ENCODE measurements around the gene ALOX5. TPM values are rescaled to one million over a fixed set of nuclear protein-coding genes. Genes with fewer than 3 reads are reported as not detected.

ALOX5 gene
- total RNA-seq, 1 experiment from 2014 or later: 66.5 TPM

DNA sequence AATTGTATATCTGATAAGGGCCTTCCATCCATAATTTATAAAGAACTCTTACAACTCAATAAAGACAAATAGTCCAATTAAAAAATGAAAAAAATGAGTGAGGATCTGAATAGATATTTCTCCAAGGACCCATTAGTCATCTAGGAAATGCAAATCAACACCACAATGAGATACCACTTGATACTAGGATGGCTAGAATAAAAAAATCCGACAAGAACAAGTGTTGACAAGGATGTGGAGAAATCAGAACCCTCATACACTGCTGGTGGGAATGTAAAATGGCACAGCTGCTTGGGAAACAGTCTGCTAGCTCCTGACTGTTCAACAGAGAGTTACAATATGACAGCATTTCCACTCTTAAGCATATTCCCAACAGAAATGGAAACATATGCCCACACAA, 24.6 kb downstream of the ALOX5 start:
- H3K27ac ChIP-seq: no peak overlapping the region
- TF ChIP-seq, protein P1, sequence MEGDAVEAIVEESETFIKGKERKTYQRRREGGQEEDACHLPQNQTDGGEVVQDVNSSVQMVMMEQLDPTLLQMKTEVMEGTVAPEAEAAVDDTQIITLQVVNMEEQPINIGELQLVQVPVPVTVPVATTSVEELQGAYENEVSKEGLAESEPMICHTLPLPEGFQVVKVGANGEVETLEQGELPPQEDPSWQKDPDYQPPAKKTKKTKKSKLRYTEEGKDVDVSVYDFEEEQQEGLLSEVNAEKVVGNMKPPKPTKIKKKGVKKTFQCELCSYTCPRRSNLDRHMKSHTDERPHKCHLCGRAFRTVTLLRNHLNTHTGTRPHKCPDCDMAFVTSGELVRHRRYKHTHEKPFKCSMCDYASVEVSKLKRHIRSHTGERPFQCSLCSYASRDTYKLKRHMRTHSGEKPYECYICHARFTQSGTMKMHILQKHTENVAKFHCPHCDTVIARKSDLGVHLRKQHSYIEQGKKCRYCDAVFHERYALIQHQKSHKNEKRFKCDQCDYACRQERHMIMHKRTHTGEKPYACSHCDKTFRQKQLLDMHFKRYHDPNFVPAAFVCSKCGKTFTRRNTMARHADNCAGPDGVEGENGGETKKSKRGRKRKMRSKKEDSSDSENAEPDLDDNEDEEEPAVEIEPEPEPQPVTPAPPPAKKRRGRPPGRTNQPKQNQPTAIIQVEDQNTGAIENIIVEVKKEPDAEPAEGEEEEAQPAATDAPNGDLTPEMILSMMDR (conservative IDR thresholded peaks at IDR 0.05): no peak
- TF ChIP-seq EZH2 (IDR thresholded peaks at IDR 0.05; ENCODE audit: low read depth): no peak
- no peak overlapping the region for H3K4me2 ChIP-seq
- no peaks in the 10 kb centered on the region for H3K27me3 ChIP-seq (ENCODE audit: insufficient read depth, low read depth)
- H3K4me1 ChIP-seq (replicated peaks; ENCODE audit: insufficient read depth): no peaks in the 10 kb centered on the region
- H4K20me1 ChIP-seq (ENCODE audit: insufficient read depth): no peaks in the 10 kb centered on the region; the same call in 1 of the 2 replicates
- peaks cover 28% of the 10 kb centered on the region for H3K36me3 ChIP-seq (ENCODE audit: low read depth)
- H3K4me3 ChIP-seq: no peak overlapping the region
- intact Hi-C loops (cut with micrococcal nuclease; ENCODE audit: unreplicated experiment): no loop called here
- no peak for DNase-seq
- H3F3A ChIP-seq (ENCODE audit: insufficient read depth, low read depth): no peaks in the 10 kb centered on the region; the same call in 1 of the 2 replicates
- H3K9me3 ChIP-seq (ENCODE audit: insufficient read depth, low read depth): peaks cover 11% of the 10 kb centered on the region; the same call in 1 of the 2 replicates
- ChIA-PET POLR2A (ENCODE audit: unreplicated experiment) (no interaction called here), CTCF (no interaction called here)
- BruUV-seq (replicated peaks): no TSS peak
- H2AFZ ChIP-seq: no peak overlapping the region
- H3K9me2 ChIP-seq (ENCODE audit: insufficient read depth): no peaks in the 10 kb centered on the region
- no peaks in the 10 kb centered on the region for H3K79me2 ChIP-seq (ENCODE audit: low read depth)

DNA sequence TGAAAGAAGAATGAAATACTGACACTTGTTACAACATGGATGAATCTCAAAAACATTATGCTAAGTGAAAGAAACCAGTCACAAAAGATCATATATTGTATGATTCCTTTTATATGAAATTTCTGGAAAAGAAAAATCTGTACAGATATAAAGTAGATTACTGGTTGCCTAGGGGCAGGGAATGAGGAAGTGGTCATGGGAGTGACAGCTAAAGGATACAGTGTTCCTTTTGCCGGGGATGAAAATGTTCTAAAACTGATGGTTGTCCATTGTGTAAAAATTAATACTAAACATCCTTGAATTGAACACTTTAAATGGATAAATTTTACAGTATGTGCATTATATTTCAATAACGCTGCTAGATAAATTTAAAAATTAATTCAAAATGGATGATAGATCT, 25.1 kb downstream of the ALOX5 start:
- no peaks in the 10 kb centered on the region; the same call in 1 of the 2 replicates for H4K20me1 ChIP-seq (ENCODE audit: insufficient read depth)
- DNase-seq: no peak
- no peak overlapping the region for H3K27ac ChIP-seq
- H3K36me3 ChIP-seq (ENCODE audit: low read depth): peaks cover 28% of the 10 kb centered on the region
- no TSS peak for BruUV-seq (replicated peaks)
- TF ChIP-seq, protein P1 (conservative IDR thresholded peaks at IDR 0.05): no peak
- no peak for TF ChIP-seq EZH2 (IDR thresholded peaks at IDR 0.05; ENCODE audit: low read depth)
- no peaks in the 10 kb centered on the region for H3K27me3 ChIP-seq (ENCODE audit: insufficient read depth, low read depth)
- no peak overlapping the region for H2AFZ ChIP-seq
- no peaks in the 10 kb centered on the region; the same call in 1 of the 2 replicates for H3F3A ChIP-seq (ENCODE audit: insufficient read depth, low read depth)
- intact Hi-C loops (cut with micrococcal nuclease; ENCODE audit: unreplicated experiment): no loop called here
- no peaks in the 10 kb centered on the region for H3K79me2 ChIP-seq (ENCODE audit: low read depth)
- H3K4me2 ChIP-seq: no peak overlapping the region
- no peaks in the 10 kb centered on the region for H3K9me2 ChIP-seq (ENCODE audit: insufficient read depth)
- CTCF ChIA-PET: no interaction called here
- H3K9me3 ChIP-seq (ENCODE audit: insufficient read depth, low read depth): peaks cover 9% of the 10 kb centered on the region; the same call in 1 of the 2 replicates
- no peaks in the 10 kb centered on the region for H3K4me1 ChIP-seq (replicated peaks; ENCODE audit: insufficient read depth)
- POLR2A ChIA-PET (ENCODE audit: unreplicated experiment): no interaction called here
- H3K4me3 ChIP-seq: no peak overlapping the region

DNA sequence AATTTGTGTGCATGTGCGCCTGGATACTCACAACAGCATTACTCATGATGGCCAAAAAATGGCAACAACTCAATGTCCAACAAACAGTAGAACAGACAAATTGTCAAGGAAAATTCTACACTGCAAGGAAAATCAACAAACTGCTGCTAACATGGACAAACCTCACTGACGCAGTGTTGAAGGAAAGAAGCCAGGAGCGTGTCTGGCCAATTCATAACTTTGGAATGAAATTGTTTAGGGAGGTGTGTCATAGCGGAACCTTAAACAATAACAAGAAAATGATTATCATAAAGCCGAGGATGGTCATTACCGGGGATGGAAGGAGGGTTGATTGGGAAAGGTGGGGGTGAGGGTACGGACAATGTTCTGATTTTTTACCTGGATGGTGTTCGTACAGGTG, 29.1 kb downstream of the ALOX5 start:
- Histone ChIP-seq H4K20me1 (ENCODE audit: insufficient read depth) (peaks cover 5% of the 10 kb centered on the region; the same call in 1 of the 2 replicates), H3K4me3 (no peak overlapping the region), H3K4me2 (no peak overlapping the region), H3K36me3 (ENCODE audit: low read depth) (peaks cover 12% of the 10 kb centered on the region), H2AFZ (no peak overlapping the region), H3K27ac (no peak overlapping the region), H3K79me2 (ENCODE audit: low read depth) (no peaks in the 10 kb centered on the region), H3F3A (ENCODE audit: insufficient read depth, low read depth) (no peaks in the 10 kb centered on the region; the same call in 1 of the 2 replicates), H3K4me1 (replicated peaks; ENCODE audit: insufficient read depth) (no peaks in the 10 kb centered on the region), H3K27me3 (ENCODE audit: insufficient read depth, low read depth) (no peaks in the 10 kb centered on the region), H3K9me2 (ENCODE audit: insufficient read depth) (no peaks in the 10 kb centered on the region), H3K9me3 (ENCODE audit: insufficient read depth, low read depth) (no peaks in the 10 kb centered on the region)
- intact Hi-C loops (cut with micrococcal nuclease; ENCODE audit: unreplicated experiment): no loop called here
- POLR2A ChIA-PET (ENCODE audit: unreplicated experiment): no interaction called here
- no TSS peak for BruUV-seq (replicated peaks)
- DNase-seq: peak in 1 of 2 experiments; percentile 13
- no peak for TF ChIP-seq EZH2 (IDR thresholded peaks at IDR 0.05; ENCODE audit: low read depth)
- TF ChIP-seq, protein P1 (conservative IDR thresholded peaks at IDR 0.05): no peak
- CTCF ChIA-PET: no interaction called here
